Neuronal stem cell (in vitro differentiated cells): ENCODE data around the gene CHD8.

ENCODE experiments used
- DNase-seq: peaks from one replicate; pipeline ENCODE4 v3.0.0-alpha.2; 2013; ENCODE audit warnings: low spot score
- H2AFZ ChIP-seq: one replicate; pipeline ENCODE4 v1.6.1; 2013; ENCODE audit warnings: mild to moderate bottlenecking, low read length, inconsistent platforms
- H2AK5ac ChIP-seq: 2 replicates; pipeline ENCODE4 v1.6.1; 2013; ENCODE audit warnings: low read depth, mild to moderate bottlenecking, inconsistent platforms, low read length, moderate library complexity, mixed read lengths
- H2BK120ac ChIP-seq: 2 replicates; pipeline ENCODE4 v1.6.1; 2013; ENCODE audit warnings: low read depth, mild to moderate bottlenecking, inconsistent platforms, low read length, moderate library complexity, mixed read lengths
- H2BK12ac ChIP-seq: one replicate; pipeline ENCODE4 v1.6.1; 2013; ENCODE audit warnings: low read length, inconsistent platforms
- H2BK15ac ChIP-seq: 2 replicates; pipeline ENCODE4 v1.6.1; 2013; ENCODE audit warnings: mild to moderate bottlenecking, low read length, inconsistent platforms, mixed read lengths
- H2BK5ac ChIP-seq: one replicate; pipeline ENCODE4 v1.6.1; 2013; ENCODE audit warnings: inconsistent platforms, mild to moderate bottlenecking, low read length, moderate library complexity
- H3K14ac ChIP-seq: one replicate; pipeline ENCODE4 v1.6.1; 2013; ENCODE audit warnings: low read length, inconsistent platforms
- H3K18ac ChIP-seq: 2 replicates; pipeline ENCODE4 v1.6.1; 2013; ENCODE audit warnings: low read length, inconsistent platforms
- H3K23ac ChIP-seq: 2 replicates; pipeline ENCODE4 v1.6.1; 2013; ENCODE audit warnings: low read depth, mild to moderate bottlenecking, mixed read lengths, low read length, inconsistent platforms; ENCODE audit not compliant: poor library complexity
- H3K27ac ChIP-seq: replicated peaks from 3 replicates; pipeline ENCODE4 v1.5.1; 2013; ENCODE audit warnings: low read length, inconsistent platforms
- H3K27me3 ChIP-seq, 3 experiments: 2 replicates each; pipeline ENCODE4 v1.6.1; 2013; ENCODE audit warnings: low read length in 3 of 3, mild to moderate bottlenecking in 2 of 3, inconsistent platforms in 1 of 3, low read depth in 1 of 3, mixed read lengths in 1 of 3, moderate library complexity in 1 of 3; ENCODE audit not compliant: control insufficient read depth in 3 of 3, insufficient read depth in 3 of 3
- H3K36me3 ChIP-seq, 2 donors: replicated peaks in 1 of 2; 2 replicates each; pipeline ENCODE4 v1.6.1; 2013; ENCODE audit warnings: low read length in 2 of 2; ENCODE audit not compliant: control insufficient read depth in 2 of 2, insufficient read depth in 2 of 2
- H3K4ac ChIP-seq: 2 replicates; pipeline ENCODE4 v1.6.1; 2013; ENCODE audit warnings: inconsistent platforms, mild to moderate bottlenecking, low read length, moderate library complexity
- H3K4me1 ChIP-seq, 2 donors: 1 replicate in 1 of 2; 2 replicates in 1 of 2; pipeline ENCODE4 v1.6.1; 2013; ENCODE audit warnings: low read length in 2 of 2, low read depth in 1 of 2; ENCODE audit not compliant: control insufficient read depth in 2 of 2, insufficient read depth in 1 of 2
- H3K4me2 ChIP-seq: one replicate; pipeline ENCODE4 v1.6.1; 2013; ENCODE audit warnings: mild to moderate bottlenecking, low read length, inconsistent platforms; ENCODE audit not compliant: insufficient read depth, poor library complexity, severe bottlenecking
- H3K4me3 ChIP-seq, 2 donors: 2 replicates each; pipeline ENCODE4 v1.5.1; 2013; ENCODE audit warnings: low read length in 2 of 2, mild to moderate bottlenecking in 2 of 2, inconsistent platforms in 1 of 2, moderate library complexity in 1 of 2
- H3K79me1 ChIP-seq: one replicate; pipeline ENCODE4 v1.6.1; 2013; ENCODE audit warnings: low read depth, mild to moderate bottlenecking, inconsistent platforms, low read length, moderate library complexity
- H3K9ac ChIP-seq: one replicate; pipeline ENCODE4 v1.6.1; 2013; ENCODE audit warnings: mild to moderate bottlenecking, low read depth, low read length, inconsistent platforms; ENCODE audit not compliant: poor library complexity
- H3K9me3 ChIP-seq, 2 donors: replicated peaks in 1 of 2; 2 replicates each; pipeline versions ENCODE3 to v1.6.1; 2013; ENCODE audit warnings: low read length in 2 of 2, mild to moderate bottlenecking in 2 of 2, inconsistent platforms in 1 of 2, low read depth in 1 of 2, mixed read lengths in 1 of 2, moderate library complexity in 1 of 2; ENCODE audit not compliant: control insufficient read depth in 2 of 2, insufficient read depth in 1 of 2
- H4K8ac ChIP-seq: one replicate; pipeline ENCODE4 v1.6.1; 2013; ENCODE audit warnings: low read depth, mild to moderate bottlenecking, inconsistent platforms, low read length, moderate library complexity
- H4K91ac ChIP-seq: one replicate; pipeline ENCODE4 v1.6.1; 2013; ENCODE audit warnings: low read length, low read depth, mild to moderate bottlenecking, inconsistent platforms; ENCODE audit not compliant: poor library complexity
- WGBS, 2 donors: extraction: QIAGEN DNeasy Blood & Tissue Kit; methylation state at CpG; one replicate each; pipeline ENCODE4 v1.1.7; 2013; ENCODE audit warnings: missing lambda C conversion rate in 2 of 2, mixed read lengths in 1 of 2; ENCODE audit not compliant: insufficient read length in 2 of 2, insufficient replicate concordance in 1 of 2; ENCODE audit errors: extremely low coverage in 2 of 2; 5-methylcytosine and 5-hydroxymethylcytosine counted together

CHD8 gene

DNA sequence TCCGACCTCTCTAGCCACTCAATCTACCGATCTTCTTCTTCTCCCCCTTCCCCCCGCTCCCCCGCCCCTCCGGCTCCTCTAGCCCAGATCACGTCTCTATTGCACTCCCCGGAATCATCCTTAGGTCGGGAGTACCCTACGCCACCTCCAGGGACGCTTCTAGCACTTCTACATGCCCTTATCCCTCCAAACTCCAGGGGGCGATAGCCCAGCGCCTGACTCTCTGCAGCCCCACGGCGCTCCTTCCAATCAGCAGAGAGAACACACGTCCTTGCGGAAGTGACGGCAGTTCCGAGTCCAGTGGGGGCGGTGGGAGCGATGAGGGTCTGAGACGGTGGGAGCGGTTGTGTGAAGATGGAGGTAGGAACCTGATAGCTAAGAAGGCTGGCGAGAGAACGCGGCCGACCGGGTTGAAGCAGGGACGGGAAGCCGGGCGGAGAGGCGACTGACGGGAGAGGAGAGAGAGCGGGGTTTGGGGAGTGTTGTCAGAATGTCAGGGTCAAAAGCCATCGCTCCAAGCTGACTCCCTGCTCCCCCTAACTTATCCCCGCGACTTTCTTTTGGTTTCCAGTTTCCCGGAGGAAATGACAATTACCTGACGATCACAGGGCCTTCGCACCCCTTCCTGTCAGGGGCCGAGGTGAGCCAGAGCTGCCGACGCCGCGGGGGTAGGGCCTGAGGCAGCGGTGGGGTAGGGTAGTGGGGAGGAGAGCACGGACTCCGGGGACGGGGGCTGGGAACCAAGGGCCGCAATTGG, 21.2 kb upstream of the CHD8 start, which contains the start of the genes RAB2B and TOX4:
Gene RAB2B (minus strand): TSS at position 35 of the 757 bp plus-strand sequence. CDS start 87 bp downstream, outside the sequence.
Gene TOX4 (plus strand): TSS at position 271 of the 757 bp plus-strand sequence. CDS start 84 bp downstream, at position 355.
- H2AK5ac ChIP-seq, result peak within 1 kb of the TSS; percentile 13
- no peak within 1 kb of the TSS for H3K4ac ChIP-seq
- H2BK120ac ChIP-seq, result no peak within 1 kb of the TSS
- peak within 1 kb of the TSS; percentile 91 for H3K9ac ChIP-seq
- H2BK12ac ChIP-seq, result peak within 1 kb of the TSS; percentile 41
- WGBS, 2 donors, result no CpG with 5 or more reads among the region's 49 CpGs
- H4K91ac ChIP-seq, result no peak within 1 kb of the TSS
- H3K27me3 ChIP-seq, result no peaks in the 10 kb centered on the region
- peaks cover 3 to 51% of the 10 kb centered on the region in 2 donors for H3K36me3 ChIP-seq
- peaks cover 0 to 2% of the 10 kb centered on the region in 2 donors for H3K4me1 ChIP-seq
- peak within 1 kb of the TSS; percentile 87 for H3K14ac ChIP-seq
- H3K79me1 ChIP-seq, result peaks cover 7% of the 10 kb centered on the region
- H3K23ac ChIP-seq, result peak within 1 kb of the TSS; percentile 37
- H2BK15ac ChIP-seq, result no peak within 1 kb of the TSS
- peak within 1 kb of the TSS; percentile 91 for H2AFZ ChIP-seq
- no peaks in the 10 kb centered on the region for H3K9me3 ChIP-seq
- peak within 1 kb of the TSS; percentile 77 for H3K18ac ChIP-seq
- H4K8ac ChIP-seq, result no peak within 1 kb of the TSS
- H3K27ac ChIP-seq, result no peak within 1 kb of the TSS
- no peak within 1 kb of the TSS for H2BK5ac ChIP-seq
- peak; percentile 98 for DNase-seq
- H3K4me3 ChIP-seq, result peak within 1 kb of the TSS; percentile 89 to 93
- H3K4me2 ChIP-seq, result peak within 1 kb of the TSS; percentile 92

DNA sequence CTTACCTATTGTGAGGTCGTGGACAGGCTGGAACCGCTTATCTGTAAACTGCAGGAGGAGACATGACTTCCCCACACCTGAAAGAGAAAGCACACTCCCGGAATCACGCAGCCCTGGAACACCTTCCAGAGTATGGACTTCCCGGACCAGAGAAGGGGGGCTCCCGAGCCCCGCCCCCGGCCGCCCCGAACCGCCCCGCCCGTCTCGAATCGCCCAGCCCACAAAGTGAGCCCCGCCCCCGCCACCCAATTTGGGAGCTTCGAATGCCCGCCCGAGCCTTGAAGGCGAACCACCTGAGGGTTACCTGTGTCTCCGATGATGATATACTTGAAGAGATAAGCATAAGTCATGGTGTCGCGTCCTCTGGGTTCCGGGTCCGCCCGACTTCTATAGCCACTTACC, 20.6 kb upstream of the CHD8 start:
- WGBS, 2 donors, result no CpG with 5 or more reads among the region's 27 CpGs
- Histone ChIP-seq H3K27ac (no peak overlapping the region), H3K9ac (peak overlapping the region; percentile 75), H3K36me3 (peaks cover 3 to 48% of the 10 kb centered on the region in 2 donors), H3K23ac (no peak overlapping the region), H4K91ac (no peak overlapping the region), H3K4ac (no peak overlapping the region), H2BK15ac (no peak overlapping the region), H3K4me1 (peaks cover 0 to 2% of the 10 kb centered on the region in 2 donors), H3K4me3 (peak overlapping the region; percentile 89 to 93), H2BK12ac (no peak overlapping the region), H3K79me1 (peaks cover 7% of the 10 kb centered on the region), H2BK5ac (no peak overlapping the region), H3K27me3 (no peaks in the 10 kb centered on the region), H3K14ac (no peak overlapping the region), H3K9me3 (no peaks in the 10 kb centered on the region), H2AK5ac (no peak overlapping the region), H3K4me2 (peak overlapping the region; percentile 56), H3K18ac (no peak overlapping the region), H4K8ac (no peak overlapping the region), H2AFZ (peak overlapping the region; percentile 91), H2BK120ac (no peak overlapping the region)
- DNase-seq, result no peak

- Histone ChIP-seq H3K4me3 (peak overlapping the region; percentile 89 to 93), H3K18ac (no peak overlapping the region), H3K4ac (no peak overlapping the region), H3K36me3 (peaks cover 3 to 43% of the 10 kb centered on the region in 2 donors), H4K91ac (no peak overlapping the region), H3K9me3 (no peaks in the 10 kb centered on the region), H2BK5ac (no peak overlapping the region), H3K79me1 (peaks cover 6% of the 10 kb centered on the region), H2AFZ (peak overlapping the region; percentile 91), H2BK12ac (no peak overlapping the region), H3K27ac (no peak overlapping the region), H3K14ac (no peak overlapping the region), H2BK120ac (no peak overlapping the region), H3K23ac (no peak overlapping the region), H3K9ac (peak overlapping the region; percentile 75), H4K8ac (no peak overlapping the region), H3K4me1 (peaks cover 0 to 2% of the 10 kb centered on the region in 2 donors), H2AK5ac (no peak overlapping the region), H3K4me2 (peak overlapping the region; percentile 56), H2BK15ac (no peak overlapping the region), H3K27me3 (no peaks in the 10 kb centered on the region)
- WGBS, 2 donors, result 100% methylated on average over 2 of the region's 10 CpGs; no CpG with 5 or more reads in 1 of the 2 donors
- no peak for DNase-seq
Measured at GRCh38 chr14:21475767-21476522, 20.0 kb upstream of the CHD8 start.

GRCh38 chr14:21467616-21468015, 11.7 kb upstream of the CHD8 start:
- Histone ChIP-seq H3K27ac (no peak overlapping the region), H2AFZ (no peak overlapping the region), H2BK120ac (no peak overlapping the region), H2AK5ac (no peak overlapping the region), H3K36me3 (peaks cover 9 to 82% of the 10 kb centered on the region in 2 donors), H3K18ac (no peak overlapping the region), H2BK5ac (no peak overlapping the region), H3K4ac (no peak overlapping the region), H3K4me1 (no peaks in the 10 kb centered on the region), H3K79me1 (no peaks in the 10 kb centered on the region), H3K23ac (no peak overlapping the region), H3K9ac (no peak overlapping the region), H2BK12ac (no peak overlapping the region), H4K91ac (no peak overlapping the region), H2BK15ac (no peak overlapping the region), H4K8ac (no peak overlapping the region), H3K14ac (no peak overlapping the region), H3K4me2 (no peak overlapping the region), H3K27me3 (no peaks in the 10 kb centered on the region), H3K9me3 (no peaks in the 10 kb centered on the region), H3K4me3 (no peak overlapping the region)
- DNase-seq, result no peak
- no CpG with 5 or more reads among the region's 1 CpG for WGBS, 2 donors
